Activated gamma-delta T cell treated with anti-CD3 and anti-CD28 coated beads, Interleukin-2, amount 50 U/mL, for 16 hours (primary cell): Measurements from ENCODE around the gene YWHAE.
"Not testable (repeated sequence)": the region's sequence is repeated elsewhere in the genome, so short reads cannot be mapped to it uniquely, and the experiment has no call there.

Source experiments
- DNase-seq: peaks from one replicate; pipeline ENCODE4 v3.0.0-alpha.2; 2020; ENCODE audit warnings: low read depth

YWHAE gene

DNA sequence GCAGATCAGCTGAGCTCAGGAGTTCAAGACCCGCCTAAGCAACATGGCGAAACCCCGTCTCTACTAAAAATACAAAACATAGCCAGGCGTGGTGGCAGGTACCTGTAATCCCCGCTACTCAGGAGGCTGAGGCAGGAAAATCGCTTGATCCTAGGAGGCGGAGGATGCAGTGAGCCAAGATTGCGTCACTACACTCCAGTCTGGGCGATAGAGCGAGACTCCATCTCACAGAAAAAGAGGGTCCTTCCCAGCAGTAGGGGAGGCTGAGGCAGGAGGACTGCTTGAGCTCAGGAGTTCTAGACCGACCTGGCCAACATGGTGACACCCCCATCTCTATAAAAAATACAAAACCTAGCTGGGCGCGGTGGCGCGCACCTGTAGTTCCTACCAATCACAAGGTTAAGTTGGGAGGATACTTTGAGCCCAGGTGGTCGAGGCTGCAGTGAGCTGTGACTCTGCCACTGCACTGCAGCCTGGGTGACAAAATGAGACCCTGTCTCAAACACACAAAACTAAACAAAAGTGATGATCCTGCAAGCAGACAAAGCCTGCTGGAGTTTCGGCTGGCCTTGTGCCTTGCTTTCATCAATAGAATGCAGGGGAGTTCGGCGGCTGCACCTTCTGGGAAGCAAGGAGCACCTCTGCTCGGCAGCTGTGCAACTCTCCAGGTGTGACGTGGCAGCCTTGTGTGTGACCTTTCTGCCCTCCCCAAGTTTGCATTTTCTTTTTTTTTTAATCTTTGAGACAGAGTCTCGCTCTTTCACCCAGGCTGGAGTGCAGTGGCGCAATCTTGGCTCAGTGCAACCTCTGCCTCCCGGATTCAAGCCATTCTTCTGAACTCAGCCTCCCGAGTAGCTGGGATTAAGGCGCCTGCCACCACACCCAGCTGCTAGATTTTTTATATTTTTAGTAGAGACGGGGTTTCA lies 12.4 kb upstream of the YWHAE start:
- no peak for DNase-seq

DNA sequence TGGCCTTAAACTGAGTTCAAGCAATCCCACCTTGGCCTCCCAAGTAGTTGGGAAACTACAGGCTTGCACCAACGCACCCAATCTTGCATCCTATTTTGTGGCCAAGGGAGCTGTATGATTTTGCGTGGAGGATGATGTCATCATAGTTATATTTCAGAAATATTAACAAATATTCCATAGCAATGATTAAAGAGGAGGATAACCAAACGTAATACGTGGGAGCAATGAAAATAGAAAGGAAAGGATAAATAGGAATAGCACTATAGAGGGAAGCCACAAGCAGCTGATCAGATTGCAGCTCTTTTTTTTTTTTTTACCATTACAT lies 2.2 kb upstream of the YWHAE start:
- DNase-seq: no peak

DNA sequence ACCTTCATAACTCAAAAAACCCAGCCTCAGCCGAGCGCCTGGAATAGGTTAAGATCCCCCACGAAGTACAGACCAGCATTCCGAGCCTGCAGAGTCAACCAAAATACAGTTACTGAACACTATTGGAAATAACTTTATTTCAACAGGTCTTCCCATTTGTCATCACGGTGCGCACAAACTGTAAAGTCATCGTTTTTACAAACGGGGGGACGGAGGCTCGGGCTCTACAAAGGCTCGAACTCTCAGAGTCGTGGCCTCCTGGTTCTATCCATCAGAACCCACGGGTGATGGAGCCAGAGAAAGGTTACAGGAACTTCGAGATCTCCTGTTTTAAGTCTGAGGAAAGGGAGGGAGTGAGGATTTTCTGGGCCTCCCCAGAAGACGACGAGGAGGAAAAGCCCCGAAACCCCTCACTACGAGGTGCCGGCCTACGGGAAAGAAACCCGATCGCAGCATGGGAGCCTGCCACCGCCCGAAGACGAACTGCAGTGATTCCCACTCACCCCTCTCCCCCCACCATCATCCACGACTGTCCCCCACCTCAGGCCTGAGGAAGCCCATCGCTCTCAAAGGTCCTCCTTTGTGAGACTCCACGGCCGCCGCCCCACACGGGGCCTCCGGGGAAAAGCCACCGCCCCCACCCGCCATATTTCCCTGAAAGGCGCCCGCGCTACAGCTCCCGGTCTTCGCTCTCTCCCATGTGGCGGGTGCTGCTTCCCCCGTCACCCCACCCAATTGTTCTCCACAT lies 917 bp downstream of the YWHAE start:
- no peak for DNase-seq

DNA sequence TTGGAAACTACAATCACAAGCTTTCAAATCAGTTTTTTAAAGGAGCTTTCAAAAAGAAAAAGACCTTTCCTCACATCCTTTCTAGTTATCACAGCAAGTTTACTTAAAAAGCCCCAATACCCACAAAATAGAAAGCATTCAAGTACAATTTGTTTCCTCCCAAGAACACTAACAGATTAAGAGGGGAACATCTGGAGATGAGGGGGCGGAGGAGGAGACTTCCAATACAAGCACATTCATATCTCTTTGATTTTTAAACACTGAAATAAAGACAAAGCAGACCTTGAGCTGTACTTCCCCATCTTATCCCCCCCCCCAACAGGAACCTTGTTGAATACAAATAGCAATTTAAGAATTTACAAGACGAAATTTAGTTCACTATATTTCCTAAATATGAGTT lies 2.0 kb downstream of the YWHAE start:
- no peak for DNase-seq

DNA sequence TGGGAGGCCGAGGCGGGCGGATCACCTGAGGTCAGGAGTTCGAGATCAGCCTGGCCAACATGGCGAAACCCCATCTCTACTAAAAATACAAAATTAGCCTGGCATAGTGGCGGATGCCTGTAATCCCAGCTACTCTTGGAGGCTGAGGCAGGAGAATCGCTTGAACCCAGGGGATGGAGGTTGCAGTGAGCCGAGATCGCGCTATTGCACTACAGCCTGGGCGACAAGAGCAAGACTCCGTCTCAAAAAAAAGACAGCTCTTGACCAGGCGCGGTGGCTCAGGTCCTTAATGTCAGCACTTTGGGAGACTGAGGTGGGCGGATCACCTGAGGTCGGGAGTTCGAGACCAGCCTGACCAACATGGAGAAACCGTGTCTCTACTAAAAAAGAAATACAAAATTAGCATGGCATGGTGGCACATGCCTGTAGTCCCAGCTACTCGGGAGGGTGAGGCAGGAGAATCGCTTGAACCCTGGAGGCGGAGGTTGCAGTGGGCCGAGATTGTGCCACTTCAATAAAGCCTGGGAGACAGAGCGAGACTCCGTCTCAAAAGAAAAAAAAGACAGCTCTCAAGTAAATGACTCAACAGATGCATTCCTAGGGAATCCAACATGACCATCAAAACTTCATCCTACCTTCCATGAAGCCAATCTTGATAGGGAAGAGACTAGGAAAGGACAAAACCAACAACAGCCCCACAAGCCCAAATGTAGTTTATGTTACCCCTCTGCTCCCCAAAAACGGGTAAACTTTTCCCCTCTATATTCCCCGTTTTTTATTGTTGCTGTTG lies 4.0 kb downstream of the YWHAE start:
- not testable (repeated sequence) for DNase-seq

DNA sequence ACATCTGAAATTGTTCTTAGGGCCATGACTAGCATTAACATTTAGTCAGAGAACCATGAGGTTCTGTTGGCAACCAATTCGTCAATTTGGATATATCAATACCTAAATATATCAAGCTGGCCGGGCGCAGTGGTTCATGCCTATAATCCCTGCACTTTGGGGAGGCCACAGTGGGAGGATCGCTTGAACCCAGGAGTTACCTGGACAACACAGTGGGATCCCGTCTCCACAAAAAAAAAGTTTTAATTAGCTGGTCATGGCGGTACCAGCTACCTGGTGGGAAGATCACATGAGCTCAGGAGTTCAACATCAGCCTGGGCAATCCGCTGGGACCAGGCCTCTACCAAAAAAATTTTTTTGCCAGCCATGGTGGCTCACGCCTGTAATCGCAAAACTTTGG lies 8.4 kb downstream of the YWHAE start:
- no peak for DNase-seq

DNA sequence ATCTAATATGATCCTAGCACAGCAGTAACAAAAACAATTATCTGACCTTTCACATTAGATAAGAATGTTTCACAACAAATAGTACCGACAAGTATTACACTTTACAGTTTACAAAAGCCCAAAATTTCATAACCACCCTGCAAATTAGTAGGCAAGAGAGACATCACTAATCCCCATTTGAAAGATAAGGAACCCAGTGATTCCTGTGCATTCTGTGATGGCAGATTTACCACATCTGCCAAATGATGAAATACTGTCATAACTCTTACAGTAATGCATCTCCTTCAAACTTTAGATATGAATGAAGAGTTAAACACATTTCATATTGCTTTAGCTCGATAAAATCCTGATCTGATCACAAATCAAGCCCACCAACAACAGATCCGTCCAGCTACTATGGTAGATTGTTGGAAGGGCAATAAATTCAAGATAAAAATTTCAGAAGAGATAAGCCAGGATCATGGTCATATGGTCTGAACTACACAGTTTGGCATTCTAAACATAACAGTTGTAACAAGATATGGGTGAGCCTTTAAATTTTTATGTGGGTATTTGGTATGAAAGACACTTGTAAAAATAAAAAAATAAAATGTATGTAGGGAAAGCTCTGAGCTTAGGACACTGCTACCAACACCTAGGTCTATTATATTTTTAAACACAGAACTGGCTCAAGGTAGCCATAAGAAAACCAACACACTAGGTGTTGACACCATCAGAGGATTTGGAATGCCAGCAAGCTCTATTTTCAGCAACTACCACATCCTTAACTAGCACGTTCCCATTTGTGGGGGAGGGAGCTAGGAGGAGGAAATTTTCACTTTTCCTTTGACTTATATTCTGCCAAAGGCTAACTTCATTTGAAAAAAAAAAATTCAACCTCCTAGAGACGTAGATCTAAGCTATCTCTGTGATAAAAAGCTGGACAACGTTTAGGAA lies 9.3 kb downstream of the YWHAE start:
- DNase-seq: no peak

DNA sequence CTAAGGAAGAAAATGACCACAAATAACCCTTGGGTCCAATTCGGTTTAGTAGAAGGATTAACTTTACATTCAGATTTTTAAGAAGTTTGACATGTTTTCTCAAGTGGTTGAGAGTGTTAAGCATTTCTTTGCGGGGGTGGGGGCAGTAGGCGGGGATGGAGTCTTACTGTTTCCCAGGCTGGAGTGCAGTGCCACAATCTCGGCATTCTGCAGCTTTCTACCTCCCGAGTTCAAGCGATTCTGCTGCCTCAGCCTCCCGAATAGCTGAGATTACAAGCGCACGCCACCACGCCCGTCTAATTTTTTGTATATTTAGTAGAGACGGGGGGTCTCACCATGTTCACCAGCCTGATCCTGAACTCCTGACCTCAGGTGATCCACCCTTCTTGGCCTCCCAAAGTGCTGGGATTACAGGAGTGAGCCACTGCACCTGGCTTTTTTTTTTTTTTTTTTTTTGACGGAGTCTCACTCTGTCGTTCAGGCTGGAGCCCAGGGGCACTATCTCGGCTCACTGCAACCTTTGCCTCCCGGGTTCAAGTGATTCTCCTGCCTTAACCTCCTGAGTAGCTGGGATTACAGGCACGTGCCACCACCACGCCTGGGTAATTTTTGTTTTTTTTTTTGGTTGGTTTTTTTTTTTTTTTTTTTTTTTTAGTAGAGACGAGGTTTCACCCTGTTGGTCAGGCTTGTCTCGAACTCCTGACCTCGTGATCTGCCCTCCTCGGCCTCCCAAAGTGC lies 12.4 kb downstream of the YWHAE start:
- not testable (repeated sequence) for DNase-seq

- DNase-seq: not testable (repeated sequence)
Observed at GRCh38 chr17:1386675-1387190, 13.3 kb downstream of the YWHAE start.

GRCh38 chr17:1386265-1386664 lies 13.8 kb downstream of the YWHAE start:
- DNase-seq: no peak

DNA sequence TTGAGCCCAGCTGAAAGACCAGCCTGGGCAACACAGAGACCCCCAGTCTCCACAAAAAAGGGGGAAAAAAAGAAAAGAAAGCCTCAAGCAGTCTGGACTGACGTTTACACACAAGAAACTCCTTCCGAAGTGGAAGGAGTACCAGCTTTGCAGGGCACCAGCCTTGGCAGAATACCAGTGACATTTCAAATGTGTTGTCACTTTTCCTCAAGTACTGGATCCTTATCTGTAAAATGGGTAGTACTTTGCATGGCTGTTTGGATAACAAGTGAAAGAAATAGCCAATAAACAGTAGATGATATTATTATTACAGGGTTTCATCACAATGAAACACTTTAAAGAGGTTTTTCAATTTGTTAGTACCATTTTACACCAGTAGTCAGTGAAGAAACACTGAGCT lies 14.2 kb downstream of the YWHAE start:
- DNase-seq: no peak

DNA sequence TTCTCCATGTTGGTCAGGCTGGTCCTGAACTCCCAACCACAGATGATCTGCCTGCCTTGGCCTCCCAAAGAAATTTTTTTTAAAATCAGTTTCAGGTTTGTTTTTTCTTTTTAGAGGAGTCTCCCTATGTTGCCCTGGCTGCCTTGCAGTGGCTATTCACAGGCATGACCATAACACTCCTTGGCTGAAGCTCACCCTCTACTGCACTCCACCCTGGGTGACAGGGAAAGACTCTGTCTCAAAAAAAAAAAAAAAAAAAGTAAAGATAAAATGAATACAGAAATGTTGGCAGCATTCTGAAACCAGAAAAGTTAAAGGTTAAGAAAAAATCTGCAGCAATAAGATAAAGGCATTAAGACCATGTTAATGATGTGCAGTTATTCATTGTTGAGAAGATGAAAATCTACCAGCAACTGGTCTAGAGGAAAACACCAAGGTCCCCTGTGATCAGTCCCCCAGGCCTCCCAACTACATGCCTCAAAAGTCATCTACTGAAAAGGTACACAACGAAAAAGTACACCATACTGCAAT lies 15.1 kb downstream of the YWHAE start:
- no peak for DNase-seq

DNA sequence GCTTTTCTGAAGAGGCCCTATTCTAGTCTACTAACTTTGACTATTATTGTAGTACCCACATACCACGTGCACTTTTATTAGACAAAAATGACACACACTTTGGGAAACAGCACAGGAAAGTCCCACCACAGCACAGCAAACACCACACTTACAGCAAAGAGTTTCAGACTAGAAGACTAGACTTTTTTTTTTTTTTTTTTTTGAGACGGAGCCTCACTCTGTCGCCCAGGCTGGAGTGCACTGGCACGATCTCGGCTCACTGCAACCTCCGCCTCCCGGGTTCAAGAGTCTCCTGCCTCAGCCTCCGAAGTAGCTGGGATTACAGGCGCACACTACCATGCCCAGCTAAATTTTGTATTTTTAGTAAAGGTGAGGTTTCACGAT lies 20.1 kb downstream of the YWHAE start:
- DNase-seq: no peak

DNA sequence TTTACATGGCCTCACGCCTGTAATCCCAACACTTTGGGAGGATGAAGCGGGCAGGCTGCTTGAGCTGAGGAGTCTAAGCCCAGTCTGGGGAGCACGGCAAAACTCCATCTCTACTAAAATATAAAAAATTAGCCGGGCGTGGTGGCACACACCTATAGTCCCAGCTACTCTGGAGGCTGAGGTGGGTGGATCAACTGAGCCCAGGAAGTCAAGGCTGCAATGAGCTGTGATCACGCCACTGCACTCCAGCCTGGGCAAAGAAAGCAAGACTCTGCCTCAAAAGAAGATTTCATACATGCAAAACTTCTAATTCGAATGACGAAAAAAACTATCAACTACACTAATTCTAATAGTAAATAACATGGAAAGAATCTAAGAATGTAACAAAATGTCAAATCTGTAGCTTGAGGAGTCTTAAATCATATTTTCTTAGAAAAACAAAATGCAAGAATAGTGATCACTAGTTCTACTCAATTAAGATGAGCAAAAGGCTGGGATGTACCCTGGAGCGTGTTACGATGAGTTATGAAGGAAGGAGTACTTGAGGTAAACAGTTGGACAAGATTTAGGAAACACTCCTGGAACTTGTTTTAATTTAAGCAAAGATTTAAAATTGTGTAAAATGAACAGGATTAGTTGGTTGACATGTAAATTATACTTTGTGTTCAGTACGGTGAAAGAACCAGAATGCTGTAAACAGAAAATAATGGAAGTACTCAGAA lies 20.7 kb downstream of the YWHAE start:
- DNase-seq: no peak

GRCh38 chr17:1378476-1378860 lies 21.6 kb downstream of the YWHAE start:
- not testable (repeated sequence) for DNase-seq

DNA sequence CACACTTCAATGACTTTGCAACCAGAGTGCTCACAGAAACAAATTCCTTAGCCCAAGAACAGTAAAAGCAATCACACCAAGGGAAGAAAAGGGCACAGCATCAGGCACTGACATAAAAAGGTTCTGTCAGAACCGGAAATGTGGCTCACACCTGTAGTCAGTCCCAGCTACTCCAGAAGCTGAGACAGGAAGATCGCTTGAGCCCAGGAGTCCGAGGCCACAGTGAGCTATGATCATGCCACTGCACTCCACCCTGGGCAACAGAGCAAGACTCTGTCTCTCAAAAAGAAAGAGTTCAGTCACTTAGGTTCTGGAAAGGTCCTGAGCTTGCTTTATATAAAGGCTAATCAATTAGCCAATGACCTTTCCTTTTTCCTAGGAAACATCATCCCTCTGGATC lies 22.7 kb downstream of the YWHAE start:
- DNase-seq: no peak

DNA sequence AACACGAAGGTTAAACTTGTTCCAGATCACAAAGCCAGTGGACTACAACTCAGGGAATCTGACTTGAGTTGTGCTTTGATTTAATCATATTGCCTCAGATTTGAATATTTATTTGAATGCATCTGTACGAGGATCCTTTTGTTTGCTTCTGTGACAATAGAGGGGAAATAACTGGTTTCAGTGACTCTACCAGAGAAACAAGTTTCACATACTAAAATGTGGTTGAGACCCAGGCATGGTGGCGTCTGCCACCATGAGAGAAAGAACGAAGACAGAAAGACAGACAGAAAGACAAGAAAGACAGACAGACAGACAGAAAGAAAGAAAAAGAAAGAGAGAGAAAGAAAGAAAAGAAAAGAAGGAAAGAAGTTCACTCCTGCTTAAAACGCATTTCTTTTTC lies 24.0 kb downstream of the YWHAE start:
- DNase-seq: no peak

- DNase-seq: no peak
Observed at GRCh38 chr17:1375615-1376014, 24.4 kb downstream of the YWHAE start.

GRCh38 chr17:1374431-1375177 lies 25.4 kb downstream of the YWHAE start:
- no peak for DNase-seq
